Natural killer cell (primary cell): ENCODE measurements around the gene MFSD12. TPM values are rescaled to one million over a fixed set of nuclear protein-coding genes. Genes with fewer than 3 reads are reported as not detected.

Experiments
- ATAC-seq, 3 donors: fragments of 150-1000 bp in 2 of 3; fragments of 200-7000 bp in 1 of 3; cut with Tn5 transposase; 1 replicate in 1 of 3; 2 replicates in 2 of 3; pipeline ENCODE4 v1.10.0; 2021; ENCODE audit warnings: mild to moderate bottlenecking in 2 of 3, moderate library complexity in 2 of 3
- DNase-seq, 2 donors: peaks; one replicate each; pipeline versions ENCODE4 v3.0.0 to v3.0.0-alpha.2; 2013 to 2021; ENCODE audit warnings: mixed read lengths in 1 of 2
- H3K27ac ChIP-seq: one replicate; pipeline ENCODE4 v1.5.1; 2013; ENCODE audit warnings: mild to moderate bottlenecking, low read length
- H3K27me3 ChIP-seq: one replicate; pipeline ENCODE4 v1.6.1; 2013; ENCODE audit warnings: low read length; ENCODE audit not compliant: control insufficient read depth, insufficient read depth
- H3K36me3 ChIP-seq: one replicate; pipeline ENCODE4 v1.6.1; 2013; ENCODE audit warnings: low read length; ENCODE audit not compliant: control insufficient read depth, insufficient read depth
- H3K4me1 ChIP-seq: one replicate; pipeline ENCODE4 v1.6.1; 2013; ENCODE audit warnings: low read length; ENCODE audit not compliant: control insufficient read depth, insufficient read depth
- H3K4me3 ChIP-seq: one replicate; pipeline ENCODE4 v1.5.1; 2013; ENCODE audit warnings: low read length
- H3K9me3 ChIP-seq: one replicate; pipeline ENCODE4 v1.6.1; 2013; ENCODE audit warnings: low read length; ENCODE audit not compliant: control insufficient read depth, insufficient read depth
- H3K27ac Mint-ChIP-seq, 2 donors: one replicate each; pipeline ENCODE4 v1.8.0; 2022; ENCODE audit warnings: mild to moderate bottlenecking in 2 of 2, mixed read lengths in 2 of 2, moderate library complexity in 1 of 2
- H3K27me3 Mint-ChIP-seq, 2 donors: one replicate each; pipeline ENCODE4 v1.8.0; 2022; ENCODE audit warnings: low read depth in 2 of 2, mixed read lengths in 2 of 2
- H3K36me3 Mint-ChIP-seq: one replicate; pipeline ENCODE4 v1.8.0; 2022; ENCODE audit warnings: mixed read lengths
- H3K4me1 Mint-ChIP-seq, 2 donors: one replicate each; pipeline ENCODE4 v1.8.0; 2022; ENCODE audit warnings: mixed read lengths in 2 of 2
- H3K4me3 Mint-ChIP-seq: one replicate; pipeline ENCODE4 v1.8.0; 2022; ENCODE audit warnings: mild to moderate bottlenecking, moderate library complexity, mixed read lengths
- H3K9me3 Mint-ChIP-seq, 2 donors: one replicate each; pipeline ENCODE4 v1.8.0; 2022; ENCODE audit warnings: mixed read lengths in 2 of 2
- CTCF ChIP-seq: fragments of 200-600 bp; IDR thresholded peaks from one replicate; pipeline ENCODE4 v1.8.0; 2022; ENCODE audit warnings: antibody characterized with exemption
- WGBS: methylation state at CpG from one replicate; pipeline ENCODE4 v1.1.7; 2013; ENCODE audit warnings: missing lambda C conversion rate; ENCODE audit not compliant: insufficient coverage; 5-methylcytosine and 5-hydroxymethylcytosine counted together
- intact Hi-C: fragments of 100-400 bp; cut with micrococcal nuclease; formaldehyde crosslinking; loops from one replicate; pipeline ENCODE4 v1.14.2; 2022
- total RNA-seq, 4 donors: library from RNA; stranded (reverse); fragments of 120-200 nt in 1 of 4; gene quantifications; one replicate each; pipeline versions ENCODE4 v1.2.3 to v1.2.4, GENCODE V29; 2013 to 2022

The MFSD12 gene
- total RNA-seq, 3 donors from 2014 or later (not counting 1 experiment from before 2014, with no cell fraction given): 29.8 to 34.5 (median 33.6) TPM

DNA sequence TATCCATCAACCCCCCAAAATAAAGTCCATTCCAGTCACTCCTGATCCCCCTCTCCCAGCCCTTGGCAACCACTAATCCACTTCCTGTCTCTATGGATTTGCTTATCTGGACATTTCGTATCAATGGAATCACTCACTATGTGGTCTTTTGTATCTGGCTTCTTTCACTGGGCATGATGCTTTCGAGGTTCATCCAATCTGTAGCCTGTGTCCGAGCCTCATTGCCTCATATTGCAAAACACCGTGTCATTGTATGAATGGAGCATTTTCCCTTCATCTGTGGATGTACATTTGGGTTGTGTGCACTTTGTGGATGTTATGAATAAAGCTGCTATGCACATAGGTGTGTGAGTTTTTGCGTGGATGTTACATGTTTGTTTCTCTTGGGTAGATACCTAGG is 52.7 kb downstream of the MFSD12 start:
- Histone ChIP-seq H3K4me3 (no peak overlapping the region), H3K9me3 (no peaks in the 10 kb centered on the region), H3K36me3 (no peaks in the 10 kb centered on the region), H3K27ac (no peak overlapping the region), H3K27me3 (no peaks in the 10 kb centered on the region), H3K4me1 (peaks cover 53% of the 10 kb centered on the region)
- DNase-seq: no peak
- H3K27ac Mint-ChIP-seq: peak overlapping the region; percentile 97 to 98
- no peaks in the 10 kb centered on the region for H3K9me3 Mint-ChIP-seq
- intact Hi-C loops: no loop called here
- WGBS: 95% methylated on average over 5 of the region's 5 CpGs
- no peaks in the 10 kb centered on the region for H3K27me3 Mint-ChIP-seq
- no peak overlapping the region for H3K4me3 Mint-ChIP-seq
- no peak for TF ChIP-seq CTCF
- peaks cover 48 to 49% of the 10 kb centered on the region in 2 donors for H3K4me1 Mint-ChIP-seq
- ATAC-seq: no peak
- H3K36me3 Mint-ChIP-seq: no peaks in the 10 kb centered on the region

GRCh38 chr19:3503036-3503572 is 54.3 kb downstream of the MFSD12 start:
- Histone ChIP-seq H3K27ac (no peak overlapping the region), H3K9me3 (no peaks in the 10 kb centered on the region), H3K4me1 (peaks cover 39% of the 10 kb centered on the region), H3K36me3 (no peaks in the 10 kb centered on the region), H3K4me3 (no peak overlapping the region), H3K27me3 (no peaks in the 10 kb centered on the region)
- DNase-seq (no peak), ATAC-seq (no peak)
- no peak for TF ChIP-seq CTCF
- Mint-ChIP-seq H3K27ac (peak overlapping the region in 1 of 2 donors; percentile 98), H3K9me3 (no peaks in the 10 kb centered on the region), H3K27me3 (no peaks in the 10 kb centered on the region), H3K4me3 (no peak overlapping the region), H3K36me3 (no peaks in the 10 kb centered on the region), H3K4me1 (peaks cover 34 to 42% of the 10 kb centered on the region in 2 donors)
- intact Hi-C loops: no loop called here
- 89% methylated on average over 13 of the region's 13 CpGs for WGBS

- no peak for ATAC-seq
- H3K4me1 ChIP-seq: peaks cover 27% of the 10 kb centered on the region
- no peaks in the 10 kb centered on the region for H3K9me3 ChIP-seq
- H3K9me3 Mint-ChIP-seq: no peaks in the 10 kb centered on the region
- peaks cover 24 to 37% of the 10 kb centered on the region in 2 donors for H3K4me1 Mint-ChIP-seq
- TF ChIP-seq CTCF: no peak
- no peaks in the 10 kb centered on the region for H3K36me3 ChIP-seq
- H3K4me3 Mint-ChIP-seq: no peak overlapping the region
- H3K4me3 ChIP-seq: no peak overlapping the region
- intact Hi-C loops: no loop called here
- no peaks in the 10 kb centered on the region for H3K36me3 Mint-ChIP-seq
- H3K27me3 Mint-ChIP-seq: no peaks in the 10 kb centered on the region
- H3K27ac Mint-ChIP-seq: no peak overlapping the region
- no peak overlapping the region for H3K27ac ChIP-seq
- no peaks in the 10 kb centered on the region for H3K27me3 ChIP-seq
- WGBS: 98% methylated on average over 3 of the region's 3 CpGs
- DNase-seq: no peak
Observed at GRCh38 chr19:3501780-3502179, 55.6 kb downstream of the MFSD12 start.
